GM18507 (cell line): ENCODE measurements around the gene BET1L.
"Not testable (repeated sequence)": the region's sequence is repeated elsewhere in the genome, so short reads cannot be mapped to it uniquely, and the experiment has no call there.

Experiments used
- DNase-seq: peaks from one replicate; pipeline ENCODE4 v3.0.0; 2011; ENCODE audit warnings: low read depth; ENCODE audit not compliant: insufficient read length; ENCODE audit errors: extremely low spot score
- FAIRE-seq: peaks from 2 replicates; lab custom pipeline; 2011; peaks lifted over from hg19 to GRCh38; lab: Jason Lieb, UNC

Gene BET1L

DNA sequence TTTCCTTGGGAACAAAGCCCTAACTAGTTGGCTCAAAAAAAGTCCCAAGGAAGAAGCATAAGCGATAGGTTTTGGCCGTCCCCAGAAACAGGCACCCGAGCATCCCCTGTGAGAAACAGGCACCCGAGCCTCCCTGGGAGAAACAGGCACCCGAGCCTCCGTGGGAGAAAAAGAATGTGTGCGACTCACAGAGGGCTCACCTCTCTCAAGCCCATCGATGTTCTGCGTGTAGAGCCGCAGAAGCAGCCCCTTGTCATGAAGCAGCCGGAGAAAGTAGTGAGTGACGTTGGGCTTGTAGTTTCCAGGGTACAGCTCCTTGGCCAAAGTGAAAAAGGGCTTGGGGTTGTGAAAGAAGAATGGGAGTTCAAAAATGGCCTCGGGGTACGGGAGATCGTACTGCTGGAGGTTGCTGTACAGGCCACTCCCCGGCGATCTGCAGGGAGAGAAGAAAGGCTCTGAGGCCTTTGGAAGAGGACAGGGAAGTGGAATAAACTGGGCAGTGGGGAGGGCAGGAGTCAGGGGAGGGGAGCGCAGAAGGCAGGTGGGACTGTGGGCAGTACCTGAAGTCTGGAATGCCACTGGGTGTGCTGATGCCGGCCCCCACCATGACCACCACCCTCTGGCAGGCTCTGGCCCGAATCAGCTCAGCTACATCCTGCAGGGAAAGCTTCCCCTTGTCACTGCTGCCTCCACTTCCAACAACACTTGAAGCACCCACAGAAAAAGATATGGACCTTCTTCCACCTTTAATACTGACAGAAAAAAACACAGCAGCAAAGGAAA lies 25.8 kb upstream of the BET1L start:
- no peak for FAIRE-seq
- no peak for DNase-seq

DNA sequence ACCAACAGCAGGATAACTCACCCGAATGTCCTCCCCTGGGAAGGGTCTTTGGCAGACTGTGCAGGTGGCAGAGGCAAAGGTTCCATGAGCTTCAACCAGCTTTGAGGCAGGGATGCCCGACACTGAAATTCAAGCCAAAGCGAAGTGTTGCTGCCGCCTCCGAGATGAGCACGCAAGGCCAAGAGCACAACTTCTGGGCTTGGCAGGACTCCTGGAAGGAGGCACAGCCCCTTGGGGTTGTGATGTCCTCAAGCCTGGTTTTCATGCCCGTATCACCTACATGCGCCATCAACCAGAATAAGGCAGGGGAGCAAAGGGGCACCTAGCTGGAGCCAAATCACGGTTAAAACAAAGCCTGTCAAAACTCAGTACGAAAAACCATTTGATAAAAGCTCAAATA lies 23.2 kb upstream of the BET1L start:
- DNase-seq, result no peak
- no peak for FAIRE-seq

DNA sequence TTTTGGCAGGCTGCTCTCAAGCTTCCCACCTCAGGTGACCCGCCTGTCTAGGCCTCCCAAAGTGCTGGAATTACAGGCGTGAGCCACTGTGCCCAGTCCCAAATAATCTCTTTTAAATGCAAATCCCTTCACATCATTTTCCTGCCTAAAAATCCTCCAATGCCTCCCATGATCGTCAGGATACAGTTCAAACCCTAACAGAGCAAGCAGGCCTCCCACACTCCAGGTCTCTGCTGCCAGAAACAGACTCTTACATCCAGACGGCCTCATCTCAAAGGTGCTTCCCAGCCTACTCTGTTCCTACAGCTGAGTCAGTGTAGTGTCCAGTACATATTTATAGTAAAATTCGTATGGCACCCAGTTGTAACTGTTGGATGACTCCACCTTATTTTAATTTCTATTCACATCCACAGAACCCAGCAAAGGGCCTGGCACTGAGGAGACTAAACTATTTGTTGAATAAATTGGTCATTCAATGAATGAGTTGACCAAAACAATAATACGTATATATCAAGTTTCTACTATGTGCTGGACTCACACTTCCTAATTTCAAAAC lies 20.7 kb upstream of the BET1L start:
- DNase-seq (no peak), FAIRE-seq (no peak)

DNA sequence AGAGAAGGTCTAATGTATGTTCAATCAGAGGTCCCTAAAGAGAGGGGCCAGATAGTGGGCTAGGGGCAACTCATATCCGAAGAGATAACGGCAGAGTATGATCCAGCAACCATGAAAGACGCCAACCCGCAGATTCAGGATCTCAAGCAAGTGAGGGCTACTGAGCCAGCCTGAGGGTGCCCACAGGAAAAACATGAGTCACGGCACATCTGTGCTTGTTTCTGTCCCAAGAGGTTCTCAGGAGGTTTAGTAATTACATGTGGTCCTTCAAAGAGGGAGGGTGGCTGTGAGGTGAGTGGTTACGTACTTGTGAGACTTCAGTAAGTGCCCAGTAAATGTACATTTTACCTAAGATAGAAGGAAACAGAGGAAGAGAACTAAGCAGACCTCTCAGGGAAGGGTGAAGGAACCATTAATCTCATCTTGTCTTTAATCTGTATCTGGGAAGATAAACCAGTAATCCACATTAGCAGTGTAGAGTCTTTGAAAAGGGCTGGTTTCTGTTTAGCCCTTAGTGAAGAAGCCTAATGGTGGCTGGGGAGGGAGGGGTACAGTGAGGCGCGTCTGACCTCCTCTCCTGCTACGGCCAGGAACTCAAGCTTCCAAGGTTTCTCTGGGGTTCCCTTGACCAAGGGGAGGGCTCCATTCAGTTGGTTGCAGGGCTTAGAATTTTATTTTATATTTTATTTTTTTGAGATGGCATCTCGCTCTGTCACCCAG lies 18.7 kb upstream of the BET1L start:
- FAIRE-seq (peak; percentile 52), DNase-seq (no peak)

- FAIRE-seq (no peak), DNase-seq (no peak)
Observed at GRCh38 chr11:224424-224823, 17.2 kb upstream of the BET1L start.

DNA sequence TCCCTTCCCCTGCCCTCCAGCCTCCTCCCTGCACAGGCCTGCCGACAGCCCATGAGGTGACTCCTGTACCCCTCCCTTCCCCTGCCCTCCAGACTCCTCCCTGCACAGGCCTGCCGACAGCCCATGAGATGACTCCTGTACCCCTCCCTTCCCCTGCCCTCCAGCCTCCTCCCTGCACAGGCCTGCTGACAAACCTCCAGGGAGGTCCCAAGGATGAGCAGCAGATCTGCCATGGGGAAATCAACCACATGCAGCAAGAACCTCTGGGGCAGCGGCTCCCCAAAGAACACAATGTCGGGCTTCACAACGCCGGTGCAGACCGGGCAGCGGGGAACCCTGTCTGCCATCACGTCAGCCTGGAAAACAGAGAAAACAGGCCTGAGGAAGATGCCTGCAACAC lies 16.7 kb upstream of the BET1L start:
- FAIRE-seq, result no peak

GRCh38 chr11:223026-223789 lies 16.0 kb upstream of the BET1L start:
- FAIRE-seq (no peak), DNase-seq (no peak)

More for the DNA sequence above, 16.7 kb upstream of the BET1L start:
- no peak for DNase-seq

- FAIRE-seq, result no peak
- no peak for DNase-seq
Observed at GRCh38 chr11:221998-222789, 15.0 kb upstream of the BET1L start.

DNA sequence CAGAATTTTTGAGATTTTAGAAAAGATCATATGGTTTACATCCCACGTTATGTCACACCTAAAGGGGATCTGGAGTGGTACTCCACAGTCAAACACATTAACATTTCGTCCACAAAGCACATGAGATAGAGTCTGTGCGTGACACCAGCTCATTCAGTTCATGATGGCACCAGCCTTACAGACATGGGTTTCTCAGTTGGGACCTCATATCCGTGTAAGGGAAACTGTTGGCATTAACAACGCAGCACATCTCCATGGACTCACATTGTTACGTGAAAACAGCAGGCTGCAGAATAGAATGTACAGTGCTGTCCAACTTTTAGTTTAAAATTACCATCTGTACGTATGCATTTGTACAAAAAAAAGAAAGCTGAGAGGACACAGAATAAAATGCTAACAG lies 14.3 kb upstream of the BET1L start:
- DNase-seq (no peak), FAIRE-seq (no peak)

GRCh38 chr11:220641-221215 lies 13.5 kb upstream of the BET1L start:
- FAIRE-seq, result not testable (repeated sequence)

GRCh38 chr11:218815-219593 lies 11.8 kb upstream of the BET1L start:
- DNase-seq (no peak), FAIRE-seq (no peak)

More at GRCh38 chr11:220641-221215, 13.5 kb upstream of the BET1L start:
- DNase-seq, result not testable (repeated sequence)

GRCh38 chr11:217704-218103 lies 10.5 kb upstream of the BET1L start:
- FAIRE-seq (no peak), DNase-seq (no peak)

- FAIRE-seq, result no peak
Observed at GRCh38 chr11:216081-216974, 9.1 kb upstream of the BET1L start.

DNA sequence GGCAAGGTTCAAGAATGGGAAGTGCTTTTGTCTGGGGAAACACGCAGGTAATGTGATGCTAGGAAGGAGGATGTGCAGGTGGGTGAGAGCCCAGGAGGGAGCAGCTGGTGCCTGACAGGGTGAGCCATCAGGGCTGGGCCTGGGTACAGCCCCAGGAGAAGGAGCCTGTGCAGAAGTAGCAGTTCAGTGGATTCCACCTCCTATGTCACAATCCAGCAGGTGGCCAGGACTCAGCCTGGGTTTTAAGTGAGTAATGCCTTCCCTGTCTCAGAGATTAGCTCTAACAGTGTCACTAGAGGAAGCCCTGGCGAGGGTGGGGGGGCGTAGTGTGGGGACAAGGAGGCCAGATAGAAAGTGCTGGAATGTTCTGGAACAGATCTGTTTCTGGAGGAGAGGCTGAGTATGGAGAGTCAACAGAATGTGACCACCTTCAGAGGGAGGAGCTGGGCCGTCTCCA lies 8.4 kb upstream of the BET1L start:
- no peak for FAIRE-seq
- no peak for DNase-seq

More at GRCh38 chr11:216081-216974, 9.1 kb upstream of the BET1L start:
- DNase-seq, result no peak

DNA sequence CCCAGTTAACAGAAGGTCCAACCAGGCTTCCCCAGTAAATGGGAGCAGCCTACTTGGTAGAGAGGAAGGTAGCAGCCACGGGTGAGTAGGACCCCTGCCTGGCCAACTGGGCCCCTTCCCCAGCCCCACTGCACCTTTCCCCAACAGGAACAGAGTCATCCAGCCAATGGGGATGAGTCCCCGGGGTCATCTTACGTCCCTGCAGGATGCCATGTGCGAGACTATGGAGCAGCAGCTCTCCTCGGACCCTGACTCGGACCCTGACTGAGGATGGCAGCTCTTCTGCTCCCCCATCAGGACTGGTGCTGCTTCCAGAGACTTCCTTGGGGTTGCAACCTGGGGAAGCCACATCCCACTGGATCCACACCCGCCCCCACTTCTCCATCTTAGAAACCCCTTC lies 6.9 kb upstream of the BET1L start:
- DNase-seq, result no peak
- FAIRE-seq, result no peak

GRCh38 chr11:213111-213510 lies 5.9 kb upstream of the BET1L start:
- no peak for FAIRE-seq

More at GRCh38 chr11:213111-213510, 5.9 kb upstream of the BET1L start:
- DNase-seq, result no peak
